Measurements from ENCODE around the gene NCBP2.

- no peak for TF ChIP-seq CTCF (IDR thresholded peaks at IDR 0.05; ENCODE audit: insufficient read depth, low read length, poor library complexity, severe bottlenecking)
- no peak for TF ChIP-seq EZH2phosphoT487 (conservative IDR thresholded peaks at IDR 0.05; ENCODE audit: low read length)
Measured at GRCh38 chr3:196949750-196950149, 7.4 kb upstream of the NCBP2 start.

Data from SU-DHL-6 (cell line).